Left kidney (tissue), 2 donors: Measurements from ENCODE around the gene GPC3. TPM values are rescaled to one million over a fixed set of nuclear protein-coding genes. Genes with fewer than 3 reads are reported as not detected.
"Not testable (repeated sequence)": the region's sequence is repeated elsewhere in the genome, so short reads cannot be mapped to it uniquely, and the experiment has no call there.

ENCODE experiments used
- DNase-seq: peaks from one replicate; pipeline ENCODE4 v3.0.0-alpha.2; 2013
- polyA plus RNA-seq: library from polyadenylated mRNA; unstranded; fragments of 120-200 nt; gene quantifications from one replicate; pipeline ENCODE4 v1.2.1, GENCODE V29; 2013; ENCODE audit not compliant: insufficient read length

The GPC3 gene
- polyA plus RNA-seq, 1 donor = 1,367 TPM

GRCh38 chrX:134000260-134001245 is 15.2 kb upstream of the GPC3 start:
- no peak for DNase-seq

GRCh38 chrX:133999031-133999705 is 13.8 kb upstream of the GPC3 start:
- no peak for DNase-seq

GRCh38 chrX:133995759-133996158 is 10.4 kb upstream of the GPC3 start:
- no peak for DNase-seq

GRCh38 chrX:133994576-133994975 is 9.2 kb upstream of the GPC3 start:
- no peak for DNase-seq

GRCh38 chrX:133992882-133993281 is 7.5 kb upstream of the GPC3 start:
- DNase-seq = peak; percentile 40

- no peak for DNase-seq
Observed at GRCh38 chrX:133991814-133992213, 6.4 kb upstream of the GPC3 start.

- not testable (repeated sequence) for DNase-seq
Observed at GRCh38 chrX:133991057-133991456, 5.7 kb upstream of the GPC3 start.

- DNase-seq = no peak
Observed at GRCh38 chrX:133989993-133990392, 4.6 kb upstream of the GPC3 start.

- no peak for DNase-seq
Observed at GRCh38 chrX:133989490-133989889, 4.1 kb upstream of the GPC3 start.

GRCh38 chrX:133988010-133988409 is 2.6 kb upstream of the GPC3 start:
- DNase-seq = no peak

GRCh38 chrX:133987188-133987587 is 1.8 kb upstream of the GPC3 start:
- no peak for DNase-seq

- DNase-seq = peak; percentile 43
Observed at GRCh38 chrX:133985967-133986683, 731 bp upstream of the GPC3 start.

GRCh38 chrX:133984857-133985163 is 584 bp downstream of the GPC3 start:
- DNase-seq = no peak

- no peak for DNase-seq
Observed at GRCh38 chrX:133983974-133984845, 1.2 kb downstream of the GPC3 start.

GRCh38 chrX:133983256-133983973 is 2.0 kb downstream of the GPC3 start:
- no peak for DNase-seq

GRCh38 chrX:133981924-133982323 is 3.5 kb downstream of the GPC3 start:
- no peak for DNase-seq

- no peak for DNase-seq
Observed at GRCh38 chrX:133980832-133981588, 4.4 kb downstream of the GPC3 start.

GRCh38 chrX:133980406-133980805 is 5.0 kb downstream of the GPC3 start:
- no peak for DNase-seq

GRCh38 chrX:133979641-133980230 is 5.7 kb downstream of the GPC3 start:
- no peak for DNase-seq

GRCh38 chrX:133973704-133974103 is 11.7 kb downstream of the GPC3 start:
- DNase-seq = no peak
